Left renal pelvis (tissue), 4 donors: ENCODE data around the gene ADNP. TPM values are rescaled to one million over a fixed set of nuclear protein-coding genes. Genes with fewer than 3 reads are reported as not detected.
A peak's percentile ranks its signal among the peaks of the same experiment; 100 is the strongest.

ENCODE experiments used
- DNase-seq, 4 donors: peaks; one replicate each; pipeline ENCODE4 v3.0.0-alpha.2; 2013; ENCODE audit warnings: low read depth in 4 of 4, low spot score in 3 of 4
- polyA plus RNA-seq, 4 donors: library from polyadenylated mRNA; unstranded; fragments of 120-200 nt; gene quantifications; one replicate each; pipeline ENCODE4 v1.2.1, GENCODE V29; 2013; ENCODE audit not compliant: insufficient read length in 4 of 4

Gene ADNP
- polyA plus RNA-seq, 4 donors, result 111 to 135 (median 127) TPM

- DNase-seq, result no peak
These were observed 56.2 kb downstream of the ADNP start for GRCh38 chr20:50874758-50875665.

DNA sequence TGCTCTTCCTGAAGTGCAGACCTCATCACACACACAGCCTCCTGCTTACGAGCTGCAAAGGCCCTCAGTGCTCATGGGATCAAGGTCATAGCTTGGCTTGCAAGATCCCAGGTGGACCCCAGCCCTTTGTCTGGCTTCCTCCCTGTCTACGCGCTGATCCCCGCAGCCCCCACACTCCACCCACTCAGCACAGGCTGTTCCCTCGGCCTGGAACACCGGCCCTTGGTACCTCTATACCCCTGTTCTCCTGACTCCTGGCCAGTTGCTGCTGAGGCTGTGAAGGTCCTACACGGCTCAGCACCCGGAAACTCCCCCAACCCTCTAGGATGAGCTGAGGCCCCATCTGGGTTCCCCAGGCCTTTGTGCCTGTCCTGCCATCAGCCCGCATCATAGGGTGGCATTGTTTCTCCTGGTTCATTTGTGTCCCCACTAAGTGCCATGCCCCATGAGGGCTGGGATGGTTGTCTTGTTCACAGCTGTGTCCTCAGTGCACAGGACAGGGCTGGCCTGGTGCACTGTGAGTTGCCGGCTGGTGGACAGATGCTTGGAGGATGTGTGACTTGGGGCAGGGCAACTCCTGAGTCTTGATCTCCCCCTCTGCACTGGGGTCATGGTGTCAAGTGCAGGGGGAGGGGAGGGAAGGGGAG is 57.0 kb downstream of the ADNP start:
- no peak for DNase-seq

DNA sequence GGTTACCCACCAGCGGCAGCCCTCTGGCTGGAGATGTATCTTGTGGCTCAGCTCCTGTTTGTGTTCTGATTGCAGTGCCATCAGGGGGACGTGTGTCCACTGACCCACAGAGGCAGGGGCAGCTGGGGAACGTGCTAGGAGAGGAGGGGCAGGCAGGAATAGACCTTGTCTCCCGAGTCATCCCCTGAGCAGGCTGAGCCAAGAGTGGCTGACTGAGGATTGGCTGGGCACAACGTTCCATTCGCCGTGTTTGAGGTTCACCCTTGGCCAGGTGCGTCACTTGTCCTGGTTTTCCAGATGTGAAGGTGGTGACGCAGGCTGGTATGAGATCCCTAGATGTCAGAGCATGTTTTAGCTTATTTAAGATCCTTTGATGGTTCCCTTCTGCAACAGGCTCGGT is 57.7 kb downstream of the ADNP start:
- DNase-seq, result no peak

- no peak for DNase-seq
These were observed 58.4 kb downstream of the ADNP start for GRCh38 chr20:50872560-50873425.

DNA sequence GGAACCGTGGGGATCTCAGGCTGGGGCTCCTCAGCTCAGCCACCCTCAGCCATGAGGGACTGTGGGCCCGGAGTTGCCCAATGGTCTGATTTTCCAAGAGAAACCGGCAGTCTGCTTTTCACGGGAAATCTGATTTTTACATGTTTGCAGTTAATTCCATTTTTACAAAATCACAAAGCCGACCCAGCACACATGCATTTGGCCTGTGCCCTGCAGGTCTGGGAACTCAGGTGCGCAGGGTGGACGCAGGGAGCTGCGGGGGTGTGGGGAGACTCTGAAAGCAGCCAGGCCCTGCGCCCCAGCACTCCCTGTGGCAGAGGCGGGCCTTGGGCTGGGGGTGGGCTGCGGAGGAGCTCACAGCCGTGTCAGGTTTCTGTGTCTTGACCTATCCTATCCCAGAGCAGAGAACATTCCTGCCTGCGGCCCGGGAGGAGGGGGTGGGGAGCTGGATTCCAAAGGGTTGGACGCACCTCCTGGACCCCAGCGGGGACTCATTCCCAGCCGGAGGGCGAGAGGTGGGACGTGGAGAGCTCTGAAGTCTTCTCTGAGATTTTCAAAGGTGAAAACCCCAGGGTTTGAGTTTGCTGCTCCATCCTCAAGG is 60.6 kb downstream of the ADNP start:
- peak; percentile 41 to 71 (median 44) for DNase-seq

DNA sequence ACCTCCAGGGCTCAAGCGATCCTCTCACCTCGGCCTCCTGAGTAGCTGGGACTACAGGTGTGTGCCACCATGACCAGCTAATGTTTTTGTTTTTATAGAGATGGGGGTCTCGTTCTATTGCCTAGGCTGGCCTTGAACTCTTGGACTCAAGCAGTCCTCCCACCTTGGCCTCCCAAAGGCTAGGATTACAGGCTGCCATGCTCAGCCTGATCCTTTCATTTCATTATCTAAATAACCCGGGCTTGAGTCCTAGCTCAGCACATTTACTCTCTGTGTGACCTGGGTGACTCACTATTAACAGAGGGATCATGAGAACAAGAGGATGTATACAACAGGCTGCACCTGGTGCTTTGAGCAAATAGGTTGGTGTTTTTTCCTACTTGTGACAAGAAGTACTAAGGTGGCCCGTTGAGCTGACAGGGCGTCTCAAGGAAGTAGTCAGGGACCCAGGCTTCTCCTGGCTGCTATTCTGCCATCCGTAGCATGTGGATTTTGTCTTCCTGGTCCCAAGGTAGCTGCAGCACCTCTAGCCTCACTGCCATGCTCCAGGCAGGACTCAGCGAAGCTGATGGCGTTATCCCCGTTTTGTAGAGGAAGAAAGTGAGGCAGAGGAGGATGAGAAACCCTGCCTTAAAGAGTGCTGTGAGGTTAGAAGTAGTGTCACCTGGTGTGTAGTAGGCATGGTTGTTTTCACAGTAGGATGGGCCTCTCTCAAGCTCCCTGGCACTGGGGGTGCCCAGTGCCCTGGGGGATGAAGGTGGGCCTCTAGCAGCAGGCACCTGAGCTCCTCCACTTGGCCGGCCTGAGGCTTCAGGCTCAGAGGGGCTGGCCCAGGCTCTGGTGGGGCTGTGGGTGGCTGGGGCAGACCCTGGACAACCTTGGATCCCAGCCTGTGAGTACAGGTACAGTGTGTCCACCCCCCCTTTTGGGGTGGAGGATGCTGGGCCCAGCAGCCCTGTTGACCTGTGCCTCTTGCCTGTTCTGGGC is 62.4 kb downstream of the ADNP start:
- DNase-seq, result no peak

DNA sequence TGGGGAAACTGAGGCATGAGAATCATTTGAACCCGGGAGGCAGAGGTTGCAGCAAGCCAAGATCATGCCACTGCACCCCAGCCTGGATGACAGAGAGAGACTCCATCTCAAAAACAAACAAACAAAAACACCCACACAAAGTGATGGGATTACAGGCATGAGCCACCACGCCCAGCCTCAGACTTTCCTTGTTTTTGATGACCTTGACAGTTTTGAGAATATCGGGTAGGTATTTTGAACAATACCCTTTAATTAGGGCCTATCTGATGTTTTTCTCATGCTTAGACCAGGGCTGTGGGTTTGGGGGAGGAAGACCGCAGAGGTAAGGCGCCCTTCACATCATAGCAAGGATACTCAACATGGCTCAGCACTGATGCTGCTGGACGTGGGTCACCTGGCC is 63.4 kb downstream of the ADNP start:
- DNase-seq, result no peak

GRCh38 chr20:50866831-50867230 is 64.4 kb downstream of the ADNP start:
- no peak for DNase-seq

GRCh38 chr20:50866036-50866685 is 65.1 kb downstream of the ADNP start:
- DNase-seq, result no peak

GRCh38 chr20:50865591-50865990 is 65.6 kb downstream of the ADNP start:
- DNase-seq, result no peak

DNA sequence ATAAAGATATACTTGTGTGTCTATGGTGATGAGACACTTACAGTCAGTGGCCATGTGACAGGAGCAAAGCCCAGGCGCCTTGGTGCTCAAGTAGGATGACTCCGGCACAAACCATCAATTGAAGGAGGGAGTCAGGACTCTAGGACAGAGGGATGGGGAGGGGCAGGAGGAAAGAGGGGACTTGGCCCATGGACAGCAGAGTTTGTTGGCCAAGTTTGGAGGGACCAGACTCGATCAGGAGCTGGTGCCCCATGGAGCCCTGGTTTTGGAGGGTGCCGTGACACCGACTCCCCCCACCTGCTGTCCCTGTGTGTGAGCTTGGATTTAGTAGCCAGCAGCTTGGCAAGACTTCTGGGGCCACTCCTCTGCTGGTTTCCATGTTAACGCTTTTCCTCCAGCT is 66.1 kb downstream of the ADNP start:
- no peak for DNase-seq

- no peak for DNase-seq
These were observed 68.7 kb downstream of the ADNP start for GRCh38 chr20:50862546-50862945.

DNA sequence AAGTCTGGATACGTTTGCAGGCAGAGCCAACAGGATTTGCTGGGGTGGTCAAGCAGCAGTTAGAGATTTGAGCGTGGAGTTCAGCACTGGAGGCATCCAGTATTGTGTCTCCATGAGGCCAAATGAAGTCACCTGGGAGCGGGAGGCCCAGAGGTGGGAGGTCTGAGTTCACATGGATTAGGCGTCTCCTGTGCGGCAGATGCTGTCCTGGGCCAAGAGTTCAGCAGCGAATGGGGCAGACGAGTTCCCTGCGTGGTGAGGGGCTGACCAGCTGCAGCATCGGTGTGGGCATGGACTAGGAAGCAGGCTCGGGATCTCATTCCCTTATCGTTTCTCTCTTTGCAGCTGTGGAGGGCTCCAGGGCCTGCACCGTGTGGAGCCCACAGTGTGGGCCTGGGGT is 70.2 kb downstream of the ADNP start:
- DNase-seq, result no peak

DNA sequence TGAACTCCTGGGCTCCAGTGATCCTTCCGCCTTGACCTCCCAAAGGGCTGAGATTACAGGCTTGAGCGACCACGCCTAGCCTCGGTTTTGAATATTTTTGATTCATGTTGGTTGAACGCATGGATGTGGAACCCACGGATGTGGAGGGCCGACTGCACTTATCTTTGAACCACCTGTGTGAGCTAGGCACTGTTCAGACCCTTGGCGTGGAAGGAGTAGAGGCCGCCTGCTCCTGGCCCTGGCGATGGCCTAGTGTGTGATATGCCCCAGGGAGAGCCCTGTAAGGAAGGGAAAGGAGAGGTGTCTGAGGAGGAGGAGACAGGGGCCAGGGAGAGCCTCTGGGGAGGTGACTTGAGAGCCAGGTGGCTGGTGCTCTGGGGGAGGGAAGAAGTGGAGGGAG is 72.1 kb downstream of the ADNP start:
- no peak for DNase-seq

- no peak for DNase-seq
These were observed 72.7 kb downstream of the ADNP start for GRCh38 chr20:50858525-50858924.

GRCh38 chr20:50857348-50857747 is 73.9 kb downstream of the ADNP start:
- no peak for DNase-seq

DNA sequence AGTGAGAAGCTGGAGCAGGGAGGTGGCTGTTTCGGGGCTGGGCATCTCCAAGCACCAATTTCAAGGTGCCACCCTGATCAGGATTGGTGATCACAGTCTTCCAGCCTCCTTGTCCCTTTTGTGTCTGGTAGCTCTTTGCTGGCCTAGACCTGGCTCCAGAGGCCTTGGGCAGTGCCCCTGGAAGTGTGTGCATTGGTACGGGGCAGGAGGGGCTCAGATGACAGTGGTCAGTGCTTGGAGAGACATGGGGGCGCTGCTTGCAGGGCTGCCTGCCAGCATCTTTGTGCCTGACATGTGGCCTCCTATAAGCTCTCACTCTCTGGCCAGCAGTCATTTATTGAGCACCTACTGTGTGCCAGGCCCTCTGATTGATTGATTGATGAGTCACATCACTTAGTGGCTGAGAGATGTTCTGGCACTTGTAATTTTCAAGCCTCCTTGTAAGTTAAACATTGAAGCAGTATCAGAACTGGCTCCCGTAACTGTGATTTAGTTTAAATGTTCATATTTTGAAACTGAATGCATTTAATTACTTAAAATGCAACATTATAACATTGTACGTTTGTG is 74.7 kb downstream of the ADNP start:
- no peak for DNase-seq
